ENCODE results near the gene TLR7. TPM values are rescaled to one million over a fixed set of nuclear protein-coding genes. Genes with fewer than 3 reads are reported as not detected.

Gene TLR7
- total and polyA plus RNA-seq, 2 of the 13 experiments (the other 11 are each of a cell fraction or from before 2014, with no cell fraction given) = not detected

- intact Hi-C loops (cut with micrococcal nuclease; ENCODE audit: unreplicated experiment) = no loop called here
- BruUV-seq (replicated peaks) = no TSS peak
- Histone ChIP-seq H3K9me3 (ENCODE audit: low read length) (no peaks in the 10 kb centered on the region), H3K4me2 (ENCODE audit: low read depth, low read length) (no peak overlapping the region), H2AFZ (ENCODE audit: low read length) (no peak overlapping the region), H3K4me1 (ENCODE audit: insufficient read depth, low read length) (no peaks in the 10 kb centered on the region), H3K36me3 (replicated peaks in 1 of 2; ENCODE audit: control insufficient read depth in 1 of 2, insufficient read depth in 2 of 2, low read length in 2 of 2) (no peaks in the 10 kb centered on the region), H3K79me2 (ENCODE audit: insufficient read depth, low read length) (no peaks in the 10 kb centered on the region), H4K20me1 (ENCODE audit: insufficient read depth, low read length) (no peaks in the 10 kb centered on the region), H3K27me3 (ENCODE audit: control insufficient read depth in 1 of 2, insufficient read depth in 2 of 2, low read length in 2 of 2) (no peaks in the 10 kb centered on the region), H3K9ac (ENCODE audit: insufficient read depth, low read depth, low read length) (no peak overlapping the region), H3K27ac (ENCODE audit: extremely low read length, insufficient read depth, low read length) (no peak overlapping the region), H3K4me3 (replicated peaks in 1 of 3; ENCODE audit: insufficient read depth in 1 of 3, low read depth in 2 of 3, low read length in 3 of 3) (no peak overlapping the region)
- CTCF ChIA-PET (ENCODE audit: low intra/inter-chr PET ratio, low total read pairs) = no interaction called here
- in situ Hi-C loops (cut with HindIII; ENCODE audit: extremely low pct_ligation_motif_present, low pct_unique_long_range_greater_than_20kb) = no loop called here
- POLR2A ChIA-PET = no interaction called here
- TF ChIP-seq EP300 (IDR thresholded peaks at IDR 0.05; ENCODE audit: low read depth in 2 of 2, low read length in 2 of 2) (no peak), EP300 (CRISPR knock-in tag; IDR thresholded peaks at IDR 0.05; ENCODE audit: borderline replicate concordance) (no peak), ZNF564 (CRISPR knock-in tag; IDR thresholded peaks at IDR 0.05) (no peak), ZNF691 (CRISPR knock-in tag; IDR thresholded peaks at IDR 0.05; ENCODE audit: borderline replicate concordance, low read depth) (no peak), ZFY (CRISPR knock-in tag; IDR thresholded peaks at IDR 0.05) (no peak), ZNF549 (CRISPR knock-in tag; IDR thresholded peaks at IDR 0.05) (no peak), ZBTB2 (CRISPR knock-in tag; IDR thresholded peaks at IDR 0.05; ENCODE audit: low read depth) (no peak)
- FAIRE-seq (no peak), ATAC-seq (no peak), DNase-seq (ENCODE audit: low spot score) (no peak)
- WGBS (ENCODE audit: low lambda C conversion rate) = 48% methylated on average over 9 of the region's 10 CpGs
These were observed 55.2 kb downstream of the TLR7 start for GRCh38 chrX:12921886-12922598.

All from HepG2 (cell line).